CD4-positive, alpha-beta T cell treated with Interleukin-1 beta for 1 hour (primary cell): ENCODE measurements around the gene LAMP1.
"Not testable (repeated sequence)": the region's sequence is repeated elsewhere in the genome, so short reads cannot be mapped to it uniquely, and the experiment has no call there.

Experiments used
- DNase-seq, 2 donors: peaks; one replicate each; pipeline ENCODE4 v3.0.0-alpha.2; 2020 to 2022

The LAMP1 gene

DNA sequence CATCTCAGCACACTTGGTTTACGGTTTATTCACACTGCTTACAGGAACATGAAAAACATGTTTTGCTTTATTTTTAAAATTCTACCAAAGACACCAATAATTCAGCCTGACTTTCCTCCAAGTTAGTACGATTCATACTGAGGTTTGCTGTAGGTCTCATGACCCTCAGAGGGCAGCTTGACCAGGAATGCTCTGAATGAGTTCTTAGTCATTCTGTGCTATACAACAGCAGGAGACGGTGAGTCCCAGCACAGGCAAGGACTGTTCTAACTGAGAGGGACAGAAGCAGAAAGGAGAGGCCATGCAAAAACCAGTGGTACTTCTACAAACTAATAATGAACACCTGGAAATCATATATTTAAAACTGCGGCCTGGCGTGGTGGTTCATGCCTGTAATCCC is 60.5 kb downstream of the LAMP1 start:
- no peak for DNase-seq

DNA sequence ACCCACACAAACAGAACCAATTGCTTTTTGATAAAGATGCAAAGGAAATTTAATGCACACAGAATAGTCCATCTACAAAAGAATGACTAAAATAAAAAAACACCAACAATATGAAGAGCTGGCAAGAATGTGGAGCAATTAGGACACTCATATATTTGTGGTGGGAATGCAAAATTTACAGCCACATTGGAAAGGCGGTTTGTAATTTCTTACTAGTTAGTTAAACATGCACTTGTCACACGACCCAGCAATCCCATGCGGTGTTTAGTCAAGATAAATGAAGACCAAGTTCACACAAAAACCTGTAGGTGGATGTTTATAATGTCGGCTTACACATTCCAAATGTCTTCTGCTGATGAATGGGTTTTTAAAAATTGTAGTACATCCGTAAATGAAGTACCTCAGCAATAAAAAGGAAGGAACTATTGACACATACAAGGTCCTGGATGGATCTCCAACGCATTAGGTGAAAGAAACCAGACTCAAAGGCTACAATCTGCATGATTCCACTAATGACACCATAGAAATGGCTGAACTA is 61.7 kb downstream of the LAMP1 start:
- DNase-seq, result no peak

DNA sequence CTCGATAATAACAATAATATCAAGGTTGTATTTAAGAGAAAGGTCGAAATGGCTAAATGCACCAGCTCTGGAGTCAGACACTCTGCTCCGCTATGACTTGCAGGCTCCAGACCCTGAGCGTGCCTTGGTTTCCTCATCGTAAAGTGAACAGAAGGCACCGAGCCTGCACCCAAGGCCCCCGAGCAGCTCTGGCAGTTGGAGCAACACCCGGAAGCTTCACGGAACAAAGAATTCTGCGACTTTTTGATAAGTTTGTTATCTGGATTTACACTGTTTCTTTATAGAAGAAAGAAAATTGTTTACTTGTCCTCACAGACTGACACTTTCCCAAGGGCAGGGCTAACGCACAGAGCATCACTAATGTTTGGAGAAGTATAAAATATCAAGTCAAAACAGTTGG is 62.5 kb downstream of the LAMP1 start:
- DNase-seq, result no peak

DNA sequence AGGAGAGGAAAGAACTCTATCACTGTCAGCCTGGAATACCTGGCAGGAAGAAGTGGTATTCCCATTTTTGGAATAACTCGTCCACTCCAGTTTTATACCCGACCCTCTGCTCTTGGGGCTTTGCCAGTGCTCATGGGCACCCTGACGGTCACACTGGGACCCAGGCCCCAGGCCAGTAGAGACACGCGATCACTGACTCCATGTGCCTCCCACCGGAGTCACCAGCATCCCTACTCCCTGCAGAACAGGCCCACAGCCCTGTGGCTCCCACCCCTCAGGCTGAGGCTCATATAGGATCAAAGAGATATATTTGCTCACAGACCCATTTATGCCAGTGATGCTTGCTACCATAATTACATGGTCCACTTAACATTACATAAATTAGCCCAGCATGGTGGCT is 63.4 kb downstream of the LAMP1 start:
- no peak for DNase-seq

DNA sequence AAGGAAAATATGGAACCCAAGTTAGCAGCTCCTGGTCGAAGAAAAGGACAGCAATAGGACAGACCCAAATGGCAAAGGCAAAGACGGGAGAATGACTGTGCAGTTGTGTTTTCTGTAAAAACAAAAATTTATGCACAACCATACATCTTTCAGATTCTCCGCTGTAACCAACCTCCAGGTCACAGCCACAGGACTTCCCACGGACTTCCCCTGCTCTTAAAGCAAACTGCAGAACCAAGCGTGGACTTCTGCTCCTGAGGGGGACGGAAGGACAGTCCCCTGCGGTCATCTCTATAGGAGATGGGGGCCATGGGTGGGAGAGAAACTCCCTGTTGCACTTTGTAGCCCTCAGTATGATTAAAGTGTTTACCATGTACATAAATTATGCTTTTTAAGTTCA is 64.4 kb downstream of the LAMP1 start:
- no peak for DNase-seq

DNA sequence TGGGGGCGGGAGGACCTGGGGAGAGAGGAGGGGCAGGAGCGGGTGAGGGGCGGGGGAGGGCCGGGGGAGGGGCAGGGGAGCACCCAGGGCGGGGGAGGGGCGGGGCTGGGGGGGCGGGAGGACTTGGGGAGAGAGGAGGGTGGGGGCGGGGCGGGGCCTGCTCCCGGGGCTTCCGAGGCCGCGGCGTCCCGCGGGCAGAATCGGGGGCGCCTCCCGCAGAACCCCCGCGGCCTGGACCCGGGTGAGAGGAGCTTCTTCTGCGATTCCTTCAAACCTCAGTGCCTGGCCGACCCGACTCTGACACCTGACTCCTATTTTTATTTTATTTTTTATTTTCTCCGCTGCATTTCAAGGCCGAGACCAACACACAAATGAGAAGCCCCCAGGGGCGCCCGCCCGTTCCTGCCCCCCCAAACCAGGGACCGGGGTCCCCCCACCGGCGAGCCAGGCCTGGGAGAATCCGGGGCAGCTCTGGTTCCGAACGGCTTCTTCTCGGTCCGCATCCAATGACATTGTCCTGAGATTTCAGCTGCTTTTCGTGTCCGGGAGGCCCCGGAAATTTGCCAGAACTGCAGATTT is 67.4 kb downstream of the LAMP1 start:
- no peak for DNase-seq

DNA sequence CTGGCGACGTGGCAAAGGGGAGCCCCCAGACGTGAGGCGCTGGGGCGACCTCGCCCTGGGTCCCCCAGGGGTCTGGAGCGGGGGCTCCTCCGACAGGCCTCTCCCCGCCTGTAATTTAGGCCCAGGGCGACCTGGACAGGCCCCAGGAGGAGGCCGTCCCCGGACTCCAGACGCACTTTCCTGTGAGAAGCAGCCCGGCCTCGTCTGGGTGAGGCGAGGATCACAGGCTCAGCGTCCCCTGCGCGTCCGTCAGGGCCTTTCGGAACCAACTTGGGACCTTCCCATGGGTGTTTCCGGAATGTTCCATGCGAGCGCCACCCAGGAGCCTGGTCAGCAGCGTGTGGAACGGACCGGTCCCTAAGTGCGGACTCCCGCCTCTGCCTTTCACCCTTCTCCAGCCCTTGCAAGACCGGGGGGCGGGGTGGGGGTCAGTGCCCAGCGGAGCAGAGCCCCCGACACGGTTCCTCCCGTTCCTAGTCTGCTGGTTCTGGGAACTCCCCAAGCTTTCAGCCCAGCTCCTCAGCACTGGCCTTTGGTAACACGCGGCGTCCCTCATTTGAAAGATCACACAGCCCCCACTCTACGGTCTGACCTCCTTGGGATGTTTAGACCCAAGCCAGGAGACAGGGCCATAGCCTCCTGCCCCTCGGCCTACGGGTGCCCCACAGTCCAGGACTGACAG is 68.0 kb downstream of the LAMP1 start:
- DNase-seq, result no peak

DNA sequence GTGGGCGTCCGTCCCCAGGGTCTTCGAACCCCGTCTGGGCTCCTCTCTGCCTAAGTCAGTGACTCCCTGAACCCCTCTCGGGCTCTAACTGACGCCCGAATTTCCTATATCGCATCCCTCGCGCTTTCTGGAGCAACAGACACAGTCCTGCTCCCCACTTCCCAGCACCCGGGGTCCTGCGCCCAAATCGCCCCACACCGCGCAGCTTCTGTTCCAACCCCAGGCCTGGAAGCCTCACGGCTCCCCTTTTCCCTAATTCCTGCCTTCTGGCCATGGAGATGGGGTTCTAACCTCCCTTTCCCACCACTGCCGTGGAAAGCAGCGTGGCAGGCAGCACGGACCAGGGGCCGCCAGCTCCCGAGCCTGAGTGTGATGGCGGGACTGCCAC is 68.5 kb downstream of the LAMP1 start:
- DNase-seq, result no peak

DNA sequence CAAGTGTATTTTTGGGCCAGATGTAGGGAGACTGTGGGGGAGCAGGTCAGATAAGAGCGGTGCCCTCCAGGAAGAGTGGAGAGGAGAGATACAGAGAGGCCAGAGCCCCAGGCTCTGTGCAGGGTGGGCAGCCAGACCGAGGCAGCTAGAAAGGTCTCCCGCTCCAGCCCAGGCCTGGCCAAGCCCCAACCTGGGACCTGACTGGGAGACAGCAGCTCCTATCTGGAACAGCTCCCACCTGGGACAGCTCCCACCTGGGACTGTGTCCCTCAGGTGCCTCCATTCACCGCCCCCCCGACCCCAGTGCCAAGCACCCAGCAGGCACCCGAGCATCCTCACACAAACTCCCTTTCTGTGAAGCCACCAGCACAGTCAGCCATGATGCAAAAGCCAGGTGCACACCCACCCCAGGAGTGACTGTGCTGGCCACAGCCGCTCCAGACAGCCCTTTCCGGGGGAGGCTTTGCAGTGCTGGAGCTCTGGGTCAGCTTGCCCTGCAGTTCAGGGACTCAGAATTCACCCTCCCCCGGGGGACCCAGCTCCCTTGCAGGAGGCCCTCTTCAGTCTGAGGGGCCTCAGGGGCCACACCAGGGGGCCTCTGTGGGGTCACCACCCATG is 69.0 kb downstream of the LAMP1 start:
- DNase-seq, result no peak

DNA sequence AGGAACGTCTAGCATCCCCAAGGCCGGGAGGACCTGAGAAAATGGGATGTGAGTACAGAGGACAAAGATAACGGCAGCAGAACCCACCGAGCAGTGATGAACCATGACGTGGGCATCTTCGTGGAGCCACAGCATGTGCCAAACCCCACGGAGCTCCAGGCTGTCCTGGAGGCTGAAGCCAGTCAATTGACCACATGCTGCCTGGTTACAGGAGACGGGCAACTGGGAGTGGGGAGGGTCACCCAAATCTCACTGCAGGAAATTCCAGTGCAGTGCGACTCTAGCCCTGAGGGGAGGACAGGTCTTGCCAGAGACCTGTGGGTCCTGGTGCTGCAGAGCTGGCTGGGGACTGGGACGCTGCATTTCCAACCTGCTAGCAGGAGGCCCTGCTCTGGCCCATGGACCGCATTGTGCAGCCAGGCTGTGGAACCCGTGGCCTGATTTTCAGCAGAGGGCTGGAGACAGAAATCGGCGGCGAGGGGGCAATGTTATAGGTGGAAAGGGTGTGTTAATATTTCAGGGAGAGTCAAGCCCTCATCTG is 70.1 kb downstream of the LAMP1 start:
- no peak for DNase-seq

DNA sequence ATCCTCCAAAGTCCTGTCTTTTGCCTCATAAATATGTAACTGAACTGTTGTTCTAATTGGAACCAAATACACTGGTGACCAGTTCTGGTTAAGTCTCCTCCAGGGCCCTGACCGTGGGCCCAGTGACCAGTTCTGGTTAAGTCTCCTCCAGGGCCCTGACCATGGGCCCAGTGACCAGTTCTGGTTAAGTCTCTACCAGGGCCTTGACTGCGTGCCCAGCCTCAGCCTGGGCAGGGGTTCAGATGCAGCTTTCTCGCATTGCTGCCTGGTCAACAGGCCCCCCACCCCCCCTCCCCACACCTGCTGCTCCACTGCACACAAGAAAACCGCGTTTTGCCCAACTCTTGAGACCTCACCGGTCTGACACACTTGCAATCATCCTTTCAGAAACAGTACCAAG is 70.7 kb downstream of the LAMP1 start:
- no peak for DNase-seq

DNA sequence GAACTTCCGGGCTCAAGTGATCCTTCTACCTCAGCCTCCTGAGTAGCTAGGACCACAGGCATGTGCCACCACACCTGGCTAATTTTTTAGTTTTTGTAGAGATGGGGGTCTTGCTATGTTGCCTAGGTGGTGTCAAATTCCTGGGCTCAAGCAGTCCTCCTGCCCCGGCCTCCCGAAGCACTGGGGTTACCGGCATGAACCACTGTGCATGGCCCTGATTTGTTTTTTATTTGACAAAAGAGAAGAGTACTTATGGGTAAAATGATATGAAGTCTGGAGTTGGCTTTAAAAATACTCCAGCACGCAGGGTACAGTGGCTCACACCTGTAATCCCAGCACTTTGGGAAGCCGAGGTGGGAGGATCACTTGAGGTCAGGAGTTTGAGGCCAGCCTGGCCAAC is 71.3 kb downstream of the LAMP1 start:
- DNase-seq, result not testable (repeated sequence)

DNA sequence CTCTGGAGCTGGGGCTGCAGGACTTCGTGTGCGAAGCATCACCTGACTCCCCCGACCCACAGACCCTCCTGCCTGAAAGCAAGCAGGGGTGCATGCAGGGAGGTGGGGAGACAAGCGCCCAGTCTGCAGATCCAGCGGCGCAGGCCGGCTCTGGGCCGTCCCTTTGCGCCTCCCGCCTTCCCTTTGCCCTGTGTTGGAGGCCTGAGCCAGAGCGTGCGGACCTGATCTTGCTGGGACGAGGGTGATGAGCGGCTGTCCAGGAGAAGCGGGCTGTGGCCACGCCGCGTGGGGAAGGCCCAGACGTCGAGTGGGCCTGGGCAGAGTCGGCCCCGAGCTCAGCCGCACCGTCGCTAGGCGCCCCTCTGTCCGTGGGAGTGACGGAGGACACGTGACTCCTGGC is 72.2 kb downstream of the LAMP1 start:
- no peak for DNase-seq

DNA sequence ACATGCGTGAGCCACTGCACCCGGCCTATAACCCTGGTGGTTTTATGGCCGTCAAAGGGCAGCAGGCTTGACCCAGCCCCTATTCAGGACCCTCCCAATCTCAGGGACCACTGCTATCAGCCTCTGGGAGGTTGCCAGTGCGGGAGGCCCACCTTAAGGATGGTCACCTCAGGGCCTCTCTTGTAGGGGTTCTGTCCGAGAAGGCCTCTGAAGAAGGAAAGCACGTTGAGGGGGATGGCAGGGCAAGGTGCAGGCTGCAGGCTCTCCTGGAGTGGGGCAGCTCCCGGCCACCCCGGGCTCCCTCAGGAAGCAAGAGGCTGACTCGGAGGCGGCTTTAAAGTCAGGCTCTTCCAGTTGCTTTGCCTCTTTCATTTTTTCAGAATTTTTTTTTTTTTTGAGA is 72.8 kb downstream of the LAMP1 start:
- DNase-seq, result no peak

DNA sequence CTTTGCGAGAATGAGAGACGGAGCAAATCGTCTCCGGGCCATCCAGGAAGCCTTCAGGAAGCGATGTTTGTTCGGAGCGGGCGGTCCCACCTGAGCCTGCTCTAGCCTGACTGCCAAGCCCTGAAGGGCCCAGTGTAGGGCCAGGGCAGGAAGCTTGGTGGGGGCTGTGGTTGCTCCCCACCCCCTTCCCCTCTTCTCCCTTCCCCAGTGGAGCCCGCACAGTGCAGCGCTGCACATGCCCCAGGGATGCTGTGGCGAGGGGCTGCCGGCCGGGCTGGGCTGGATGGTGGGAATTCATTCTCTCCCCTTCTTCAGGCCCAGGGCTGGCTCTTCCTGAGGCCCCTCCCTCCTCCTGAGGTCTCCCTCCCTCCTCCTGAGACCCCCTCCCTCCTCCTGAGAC is 74.0 kb downstream of the LAMP1 start:
- DNase-seq, result no peak

DNA sequence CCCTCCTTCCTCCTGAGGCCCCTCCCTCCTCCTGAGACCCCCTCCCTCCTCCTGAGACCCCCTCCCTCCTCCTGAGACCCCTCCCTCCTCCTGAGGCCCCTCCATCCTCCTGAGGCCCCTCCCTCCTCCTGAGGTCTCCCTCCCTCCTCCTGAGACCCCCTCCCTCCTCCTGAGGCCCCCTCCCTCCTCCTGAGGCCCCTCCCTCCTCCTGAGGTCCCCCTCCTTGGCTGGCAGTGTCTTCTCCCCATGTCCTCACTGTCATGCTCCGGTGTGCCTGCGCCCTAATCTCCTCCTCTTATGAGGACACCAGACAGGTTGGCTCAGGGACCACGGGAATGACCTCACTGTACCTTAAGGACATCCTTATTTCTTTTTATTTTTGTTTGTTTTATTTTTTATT is 74.7 kb downstream of the LAMP1 start:
- not testable (repeated sequence) for DNase-seq
